ENCODE results near the gene C10orf143.
"Not testable (repeated sequence)": the region's sequence is repeated elsewhere in the genome, so short reads cannot be mapped to it uniquely, and the experiment has no call there.

Gene C10orf143

DNA sequence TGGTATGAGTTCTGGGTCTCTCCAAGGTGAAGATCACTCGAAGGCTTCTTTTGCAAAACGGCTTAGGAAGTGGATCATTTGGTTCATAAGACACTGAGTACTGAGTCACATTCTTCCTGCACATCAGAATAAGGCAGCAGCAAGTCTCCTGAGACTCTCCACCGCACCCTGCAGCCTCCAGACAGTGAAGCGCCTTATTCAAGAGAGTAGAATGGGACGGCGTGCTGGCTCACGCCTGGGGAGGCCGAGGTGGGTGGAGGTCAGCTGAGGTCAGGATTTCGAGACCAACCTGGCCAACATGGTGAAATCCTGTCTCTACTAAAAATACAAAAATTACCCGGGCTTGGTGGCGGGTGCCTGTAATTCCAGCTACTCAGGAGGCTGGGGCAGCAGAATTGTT is 70.3 kb downstream of the C10orf143 start:
- H3K36me3 Mint-ChIP-seq (ENCODE audit: low read depth), result no peaks in the 10 kb centered on the region
- H3K4me3 Mint-ChIP-seq, result no peak overlapping the region
- no peaks in the 10 kb centered on the region for H3K4me1 Mint-ChIP-seq (ENCODE audit: low read depth)
- H3K9me3 Mint-ChIP-seq, result no peaks in the 10 kb centered on the region
- no peak overlapping the region for H3K27ac Mint-ChIP-seq
- peaks cover 10% of the 10 kb centered on the region for H3K27me3 Mint-ChIP-seq

DNA sequence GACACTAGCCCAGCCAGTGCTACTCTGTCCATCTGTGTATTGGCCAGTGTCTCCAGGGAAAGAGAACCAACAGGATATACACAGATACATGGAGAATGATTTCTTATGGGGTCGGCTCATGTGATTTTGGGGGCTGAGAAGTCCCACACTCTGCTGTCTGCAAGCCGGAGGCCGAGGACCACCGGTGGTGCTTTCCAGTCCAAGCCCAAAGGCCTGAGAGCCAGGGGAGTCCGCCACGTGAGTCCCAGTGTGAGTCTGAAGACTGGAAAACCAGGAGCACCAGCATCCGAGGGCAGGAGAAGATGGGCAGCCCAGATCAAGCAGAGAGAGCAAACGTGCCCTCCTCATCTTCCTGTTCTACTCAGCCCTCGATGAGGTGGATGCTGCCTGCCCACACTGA is 71.5 kb downstream of the C10orf143 start:
- Mint-ChIP-seq H3K9me3 (no peaks in the 10 kb centered on the region), H3K27ac (no peak overlapping the region), H3K27me3 (peaks cover 14% of the 10 kb centered on the region), H3K4me1 (ENCODE audit: low read depth) (no peaks in the 10 kb centered on the region), H3K36me3 (ENCODE audit: low read depth) (no peaks in the 10 kb centered on the region), H3K4me3 (no peak overlapping the region)

DNA sequence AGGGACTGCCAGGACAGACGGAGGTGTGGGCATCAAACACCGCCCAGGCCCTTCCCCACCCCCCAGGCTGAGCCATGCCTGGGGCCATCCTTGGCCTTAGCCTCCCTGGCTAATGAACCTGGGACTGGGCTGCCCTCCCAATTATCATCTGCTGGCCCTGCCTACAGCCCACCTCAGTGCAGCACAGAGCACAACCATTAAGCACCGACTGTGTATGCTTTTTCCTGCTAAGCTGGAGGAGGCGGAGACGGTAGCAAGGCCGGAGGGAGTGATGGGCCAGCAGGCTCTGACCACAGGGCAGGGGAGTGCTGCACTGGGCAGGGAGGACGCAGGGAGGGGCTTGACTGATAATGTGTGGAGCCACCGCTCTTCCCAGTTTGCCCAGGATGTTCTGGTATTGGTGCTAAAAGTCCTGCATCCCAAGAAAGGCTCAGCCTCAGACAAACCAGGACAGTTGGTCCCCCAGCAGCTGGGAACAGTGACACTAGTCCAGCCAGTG is 72.0 kb downstream of the C10orf143 start:
- H3K4me3 Mint-ChIP-seq, result no peak overlapping the region
- H3K27me3 Mint-ChIP-seq, result peaks cover 16% of the 10 kb centered on the region
- H3K4me1 Mint-ChIP-seq (ENCODE audit: low read depth), result no peaks in the 10 kb centered on the region

DNA sequence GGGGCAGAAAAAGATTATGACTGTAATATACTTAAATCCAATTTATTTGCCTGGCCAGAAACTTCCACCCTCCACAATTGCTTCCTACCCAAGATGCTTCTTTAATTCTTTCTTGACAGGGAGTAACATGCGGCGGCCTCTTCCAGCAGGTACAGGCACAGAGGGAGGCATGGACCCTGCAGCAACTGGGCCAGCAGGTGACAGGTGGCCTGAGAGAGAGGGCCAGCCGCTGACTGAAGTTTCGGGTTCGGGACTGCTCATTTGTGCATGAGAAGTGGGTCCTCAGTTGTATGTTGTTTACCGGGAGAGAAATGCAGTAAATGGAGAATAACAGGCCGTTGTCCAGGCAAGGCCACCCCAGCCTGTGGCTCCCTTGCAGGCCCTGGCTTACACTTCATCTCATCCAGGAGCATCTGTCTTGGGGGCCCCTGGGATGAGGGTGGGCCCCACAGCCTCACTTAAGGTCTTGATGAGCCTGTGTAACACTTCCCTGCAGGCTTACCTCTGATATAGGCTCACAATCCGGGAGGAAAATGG is 72.5 kb downstream of the C10orf143 start:
- H3K27ac Mint-ChIP-seq, result no peak overlapping the region
- H3K4me1 Mint-ChIP-seq (ENCODE audit: low read depth), result no peaks in the 10 kb centered on the region
- peaks cover 11% of the 10 kb centered on the region for H3K27me3 Mint-ChIP-seq
- no peak overlapping the region for H3K4me3 Mint-ChIP-seq
- H3K36me3 Mint-ChIP-seq (ENCODE audit: low read depth), result no peaks in the 10 kb centered on the region
- H3K9me3 Mint-ChIP-seq, result no peaks in the 10 kb centered on the region

More for the DNA sequence above, 72.0 kb downstream of the C10orf143 start:
- H3K36me3 Mint-ChIP-seq (ENCODE audit: low read depth), result no peaks in the 10 kb centered on the region
- H3K9me3 Mint-ChIP-seq, result no peaks in the 10 kb centered on the region
- H3K27ac Mint-ChIP-seq, result no peak overlapping the region

DNA sequence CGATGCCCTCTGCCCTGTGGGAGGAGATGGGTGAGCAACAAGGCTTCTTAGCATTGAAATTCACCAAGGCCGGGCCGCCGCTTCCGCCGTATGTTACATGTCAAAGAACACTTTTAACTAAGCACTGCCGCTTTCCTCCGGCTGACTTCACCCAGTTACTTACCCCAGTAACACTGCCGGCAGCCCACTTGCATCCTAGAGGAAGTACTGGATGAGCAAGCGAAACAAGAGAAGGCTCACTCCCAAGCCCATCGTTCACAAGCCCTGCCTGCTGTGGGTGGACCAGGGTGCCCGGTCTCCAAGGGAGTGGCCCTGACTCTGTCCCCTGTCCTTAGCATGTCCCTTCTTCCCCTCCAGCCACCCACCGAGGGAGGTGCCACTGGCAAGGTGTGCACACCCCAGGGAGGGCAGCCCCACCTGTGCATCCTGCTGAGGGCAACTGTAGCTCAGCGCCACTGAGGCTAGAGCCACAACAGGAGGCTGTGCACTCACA is 73.4 kb downstream of the C10orf143 start:
- Mint-ChIP-seq H3K4me3 (no peak overlapping the region), H3K27ac (no peak overlapping the region), H3K4me1 (ENCODE audit: low read depth) (no peaks in the 10 kb centered on the region), H3K9me3 (no peaks in the 10 kb centered on the region), H3K27me3 (peaks cover 11% of the 10 kb centered on the region), H3K36me3 (ENCODE audit: low read depth) (no peaks in the 10 kb centered on the region)

DNA sequence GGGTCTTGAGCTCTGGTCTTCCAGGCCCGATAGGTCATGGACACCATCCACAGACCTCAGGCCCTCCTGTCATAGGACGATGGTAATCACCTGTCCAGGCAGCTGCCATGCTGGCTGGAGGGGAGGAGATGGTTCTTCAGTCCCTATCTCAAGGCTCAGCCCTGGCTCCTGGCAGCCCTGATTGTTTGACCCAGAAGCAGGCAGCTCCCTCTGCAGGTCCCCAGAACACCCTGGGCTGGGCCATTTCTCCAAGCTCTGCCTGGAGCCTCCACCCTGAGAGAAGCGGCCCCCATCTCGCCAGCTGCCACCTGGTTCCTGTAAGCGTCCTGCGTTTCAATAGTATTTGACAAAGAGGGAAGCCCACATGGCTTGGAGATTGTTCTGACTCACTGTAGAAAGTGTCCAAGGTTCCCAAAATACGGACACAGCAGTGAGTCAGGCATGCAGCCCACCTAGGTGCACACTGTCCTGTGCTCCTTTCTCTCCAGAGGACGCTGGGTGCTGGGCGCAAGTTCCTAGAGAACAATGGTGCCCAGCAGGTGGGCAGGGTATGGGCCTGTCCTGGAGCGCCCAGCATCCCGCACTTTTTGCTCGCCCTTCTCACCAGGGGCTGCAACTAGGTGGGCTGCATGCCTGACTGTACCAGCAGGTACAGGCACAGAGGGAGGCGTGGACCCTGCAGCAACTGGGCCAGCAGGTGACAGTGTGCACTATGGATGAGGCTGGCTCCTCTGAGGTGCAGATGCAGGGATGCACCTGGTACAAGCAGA is 74.1 kb downstream of the C10orf143 start:
- no peak overlapping the region for H3K27ac Mint-ChIP-seq
- H3K36me3 Mint-ChIP-seq (ENCODE audit: low read depth), result no peaks in the 10 kb centered on the region
- no peak overlapping the region for H3K4me3 Mint-ChIP-seq
- no peaks in the 10 kb centered on the region for H3K9me3 Mint-ChIP-seq
- no peaks in the 10 kb centered on the region for H3K4me1 Mint-ChIP-seq (ENCODE audit: low read depth)
- H3K27me3 Mint-ChIP-seq, result peaks cover 11% of the 10 kb centered on the region

DNA sequence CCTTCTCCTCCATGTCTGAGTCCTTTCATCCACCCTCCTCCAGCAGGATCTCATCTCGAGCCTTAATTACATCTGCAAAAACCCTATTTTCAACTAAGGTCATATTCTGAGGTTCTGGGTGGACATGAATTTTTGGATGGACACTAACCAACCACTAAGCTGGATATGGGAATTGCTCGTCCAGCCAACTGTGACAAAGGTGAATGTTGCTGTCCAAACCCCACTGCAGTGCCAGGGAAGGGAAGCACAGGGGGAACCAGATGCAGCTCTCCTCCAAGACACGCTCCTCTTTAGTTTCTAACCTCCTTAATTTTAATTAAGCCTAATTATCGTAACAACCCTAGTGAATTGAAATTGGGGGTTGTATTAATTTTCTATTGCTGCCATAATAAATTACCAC is 81.4 kb downstream of the C10orf143 start:
- H3K27me3 Mint-ChIP-seq, result peaks cover 4% of the 10 kb centered on the region
- no peaks in the 10 kb centered on the region for H3K36me3 Mint-ChIP-seq (ENCODE audit: low read depth)
- no peaks in the 10 kb centered on the region for H3K9me3 Mint-ChIP-seq
- no peak overlapping the region for H3K4me3 Mint-ChIP-seq
- H3K27ac Mint-ChIP-seq, result no peak overlapping the region
- H3K4me1 Mint-ChIP-seq (ENCODE audit: low read depth), result no peaks in the 10 kb centered on the region

DNA sequence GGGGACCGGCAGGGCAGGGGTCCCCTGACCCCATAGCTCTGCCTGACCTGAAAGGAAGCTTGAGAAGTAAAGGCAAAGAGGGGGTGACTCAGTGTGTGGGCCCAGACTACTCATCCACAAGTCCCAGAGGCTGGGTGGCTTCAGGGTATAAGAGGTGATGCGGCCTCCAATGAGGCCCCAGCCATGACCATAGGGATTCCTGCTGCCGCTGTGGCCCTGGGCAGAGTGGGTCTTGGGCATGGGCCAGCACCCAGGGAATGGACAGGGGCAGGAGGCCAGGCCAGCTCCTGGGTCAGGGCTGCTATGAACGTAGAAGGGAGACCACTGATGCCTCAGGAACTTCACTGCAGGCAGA is 82.2 kb downstream of the C10orf143 start:
- Mint-ChIP-seq H3K4me3 (no peak overlapping the region), H3K36me3 (ENCODE audit: low read depth) (no peaks in the 10 kb centered on the region), H3K4me1 (ENCODE audit: low read depth) (no peaks in the 10 kb centered on the region), H3K27ac (no peak overlapping the region), H3K9me3 (no peaks in the 10 kb centered on the region), H3K27me3 (no peaks in the 10 kb centered on the region)

DNA sequence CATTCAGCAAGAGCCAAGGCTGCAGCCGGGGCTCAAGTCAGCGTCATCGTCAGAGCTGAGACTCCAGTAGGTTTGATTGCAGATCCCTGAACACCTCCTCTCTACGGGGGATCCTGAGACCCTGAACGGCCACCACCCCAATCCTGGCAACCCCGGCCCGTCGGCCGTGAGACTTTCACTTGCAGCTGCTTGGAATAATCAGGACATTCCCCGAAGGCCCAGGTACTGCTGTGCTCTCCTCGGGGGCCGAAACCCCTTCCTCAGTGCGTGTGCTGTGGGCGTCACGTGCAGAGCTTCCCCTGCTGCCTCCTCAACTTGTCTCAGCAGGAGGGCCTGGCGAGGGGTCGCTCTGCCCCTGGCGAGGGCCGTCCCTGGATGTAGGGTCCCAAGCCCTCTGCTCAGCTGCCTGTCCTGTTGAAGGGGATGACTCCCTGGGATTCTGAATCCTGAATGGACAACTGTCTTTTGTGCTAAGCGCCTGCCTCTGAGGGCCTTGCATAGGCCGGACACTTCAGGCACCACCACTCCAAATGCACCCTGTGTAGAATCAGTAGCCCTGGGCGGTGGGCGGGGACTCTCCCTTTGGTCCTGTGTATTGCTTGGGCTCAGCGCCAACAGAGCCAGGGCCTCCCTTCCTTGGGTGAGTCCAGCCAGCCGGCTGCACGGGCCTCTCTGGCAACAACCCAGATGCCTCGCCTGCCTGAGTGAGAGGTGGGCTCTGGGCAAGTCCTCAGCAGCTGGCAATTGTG is 82.7 kb downstream of the C10orf143 start:
- Mint-ChIP-seq H3K27ac (no peak overlapping the region), H3K4me3 (no peak overlapping the region), H3K36me3 (ENCODE audit: low read depth) (no peaks in the 10 kb centered on the region), H3K4me1 (ENCODE audit: low read depth) (no peaks in the 10 kb centered on the region), H3K27me3 (no peaks in the 10 kb centered on the region), H3K9me3 (no peaks in the 10 kb centered on the region)

DNA sequence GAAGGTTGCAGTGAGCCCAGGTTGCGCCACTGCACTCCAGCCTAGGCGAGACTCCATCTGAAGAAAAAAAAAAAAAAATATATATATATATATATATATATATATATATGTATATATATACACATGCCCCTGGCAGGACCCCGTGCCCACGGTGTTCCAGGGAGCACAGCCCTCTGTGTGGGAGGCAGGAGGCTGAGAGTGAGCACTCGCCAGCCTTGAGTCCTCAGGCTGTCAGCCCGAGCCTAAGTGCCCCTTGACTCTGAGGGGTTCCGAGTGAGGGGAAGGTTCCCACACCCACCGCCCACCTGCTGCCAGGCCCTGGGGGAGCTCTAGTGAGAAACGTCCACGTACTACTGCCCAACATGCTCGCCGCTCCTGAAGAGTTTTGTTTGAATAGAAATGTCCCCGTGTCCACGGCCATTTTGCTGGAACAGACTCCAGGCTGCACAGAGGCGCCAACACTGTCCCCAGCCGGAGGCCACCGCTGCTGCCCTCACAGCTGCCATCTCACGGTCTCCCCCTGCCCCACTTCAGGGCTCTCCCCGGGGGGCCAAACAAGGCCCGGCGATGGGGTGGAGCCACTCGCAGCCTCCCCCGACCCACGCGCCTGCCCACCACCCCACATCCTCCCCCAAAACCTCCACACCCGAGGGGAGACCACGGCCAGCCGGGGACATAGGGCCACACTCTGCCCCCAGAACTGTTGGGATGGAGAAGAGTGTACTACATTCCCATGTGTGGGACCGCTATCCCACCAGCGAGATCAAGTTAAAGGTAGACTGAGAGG is 83.8 kb downstream of the C10orf143 start:
- H3K4me1 Mint-ChIP-seq (ENCODE audit: low read depth), result no peaks in the 10 kb centered on the region
- H3K27ac Mint-ChIP-seq, result no peak overlapping the region
- no peak overlapping the region for H3K4me3 Mint-ChIP-seq
- no peaks in the 10 kb centered on the region for H3K9me3 Mint-ChIP-seq
- H3K36me3 Mint-ChIP-seq (ENCODE audit: low read depth), result no peaks in the 10 kb centered on the region
- no peaks in the 10 kb centered on the region for H3K27me3 Mint-ChIP-seq

DNA sequence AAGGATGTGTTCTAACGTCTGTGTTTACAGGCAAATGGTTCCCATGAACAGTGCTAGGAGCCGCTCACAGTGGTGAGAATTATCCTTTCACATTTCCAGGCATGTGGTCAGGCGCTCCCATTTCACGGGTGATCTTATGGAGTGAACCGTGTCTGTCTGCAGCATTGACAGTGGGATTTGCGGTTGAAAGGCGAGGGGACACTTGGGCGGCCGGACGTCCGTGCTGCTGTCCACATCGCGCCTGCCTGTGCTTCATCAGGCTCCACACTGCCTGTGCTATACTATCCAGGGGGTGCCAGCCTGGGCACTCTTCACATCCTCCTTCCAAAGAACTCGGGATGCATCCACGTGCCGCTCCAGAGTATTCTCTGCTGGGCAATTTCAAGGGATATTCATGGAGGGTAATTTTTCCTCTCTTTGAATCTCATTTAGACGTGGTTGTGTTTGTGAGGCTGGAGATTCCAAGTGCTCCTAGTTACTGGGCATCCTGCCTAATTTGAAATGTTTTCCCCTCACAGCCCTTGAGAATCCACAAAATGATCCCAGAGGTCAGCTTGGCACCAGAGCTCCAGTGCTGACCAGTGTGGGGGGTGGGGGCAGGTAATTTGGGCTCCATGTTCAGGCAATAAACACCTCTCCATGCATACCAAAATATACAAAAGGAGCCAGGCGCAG is 84.7 kb downstream of the C10orf143 start:
- Mint-ChIP-seq H3K36me3 (ENCODE audit: low read depth) (no peaks in the 10 kb centered on the region), H3K27ac (no peak overlapping the region), H3K4me1 (ENCODE audit: low read depth) (no peaks in the 10 kb centered on the region), H3K9me3 (no peaks in the 10 kb centered on the region), H3K27me3 (no peaks in the 10 kb centered on the region), H3K4me3 (no peak overlapping the region)

DNA sequence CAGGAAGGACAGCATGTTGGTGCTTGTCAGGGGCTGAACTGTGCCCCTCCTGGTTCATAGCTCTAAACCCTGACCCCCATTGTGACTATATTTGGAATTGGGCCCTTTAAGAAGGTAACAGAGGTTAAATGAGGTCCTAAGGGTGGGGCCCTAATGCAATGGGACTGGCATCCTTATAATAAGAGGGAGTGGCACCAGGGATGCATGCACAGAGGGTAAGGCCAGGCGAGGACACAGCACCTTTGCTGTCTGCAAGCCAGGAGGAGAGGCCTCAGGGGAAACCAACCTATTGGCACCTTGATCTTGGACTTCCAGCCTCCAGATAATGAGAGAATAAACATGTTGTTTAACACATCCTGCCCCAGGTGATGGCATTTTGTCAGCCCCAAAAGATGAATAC is 85.3 kb downstream of the C10orf143 start:
- H3K9me3 Mint-ChIP-seq, result no peaks in the 10 kb centered on the region
- no peaks in the 10 kb centered on the region for H3K27me3 Mint-ChIP-seq
- no peak overlapping the region for H3K4me3 Mint-ChIP-seq
- no peak overlapping the region for H3K27ac Mint-ChIP-seq
- no peaks in the 10 kb centered on the region for H3K36me3 Mint-ChIP-seq (ENCODE audit: low read depth)
- no peaks in the 10 kb centered on the region for H3K4me1 Mint-ChIP-seq (ENCODE audit: low read depth)

DNA sequence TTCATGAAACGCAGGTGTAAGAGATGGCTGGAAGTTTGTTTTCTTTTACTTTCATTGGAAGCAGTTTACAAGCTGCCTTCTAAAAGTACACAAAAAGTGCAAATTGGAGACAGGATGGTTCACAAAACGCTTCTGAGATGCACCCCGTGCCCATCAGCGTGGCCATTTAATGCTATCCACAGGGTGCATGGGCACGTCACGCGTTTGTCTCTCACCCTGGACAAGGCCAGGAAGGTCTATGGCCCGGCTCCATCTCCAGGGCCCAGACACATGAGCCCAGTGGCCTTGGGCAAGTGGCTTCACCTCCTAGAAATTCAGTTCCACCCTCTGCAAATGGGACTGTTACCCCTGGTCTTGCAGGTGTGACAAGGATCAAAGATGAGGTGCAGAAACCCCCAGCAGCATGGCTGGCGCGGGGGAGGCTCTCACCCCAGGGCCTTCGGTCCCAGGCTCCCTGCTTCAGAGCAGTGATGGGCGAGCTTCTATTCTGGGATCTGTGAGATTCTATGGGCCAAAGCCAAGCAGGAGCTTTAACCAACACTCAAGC is 85.8 kb downstream of the C10orf143 start:
- H3K9me3 Mint-ChIP-seq, result no peaks in the 10 kb centered on the region
- no peak overlapping the region for H3K27ac Mint-ChIP-seq
- H3K4me3 Mint-ChIP-seq, result no peak overlapping the region
- H3K27me3 Mint-ChIP-seq, result no peaks in the 10 kb centered on the region
- H3K36me3 Mint-ChIP-seq (ENCODE audit: low read depth), result no peaks in the 10 kb centered on the region
- H3K4me1 Mint-ChIP-seq (ENCODE audit: low read depth), result no peaks in the 10 kb centered on the region

DNA sequence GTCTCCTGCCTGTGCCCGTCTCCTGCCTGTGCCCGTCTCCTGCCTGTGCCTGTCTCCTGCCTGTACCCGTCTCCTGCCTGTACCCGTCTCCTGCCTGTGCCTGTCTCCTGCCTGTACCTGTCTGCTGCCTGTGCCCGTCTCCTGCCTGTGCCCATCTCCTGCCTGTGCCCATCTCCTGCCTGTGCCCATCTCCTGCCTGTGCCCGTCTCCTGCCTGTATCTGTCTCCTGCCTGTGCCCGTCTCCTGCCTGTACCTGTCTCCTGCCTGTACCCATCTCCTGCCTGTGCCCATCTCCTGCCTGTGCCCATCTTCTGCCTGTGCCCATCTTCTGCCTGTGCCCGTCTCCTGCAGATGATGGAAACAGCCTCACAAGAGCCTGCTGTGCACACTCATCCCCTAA is 86.3 kb downstream of the C10orf143 start:
- not testable (repeated sequence) for H3K27ac Mint-ChIP-seq; H3K4me3 Mint-ChIP-seq; H3K36me3 Mint-ChIP-seq (ENCODE audit: low read depth); H3K4me1 Mint-ChIP-seq (ENCODE audit: low read depth); H3K9me3 Mint-ChIP-seq; H3K27me3 Mint-ChIP-seq
